Hematopoietic multipotent progenitor cell (in vitro differentiated cells): ENCODE results near the gene TRIP11. TPM values are rescaled to one million over a fixed set of nuclear protein-coding genes. Genes with fewer than 3 reads are reported as not detected.

Source experiments
- DNase-seq, 3 donors: peaks; one replicate each; pipeline ENCODE4 v3.0.0-alpha.2; 2011 to 2015; ENCODE audit warnings: low read depth in 2 of 3, low spot score in 2 of 3
- total RNA-seq: library from RNA; depleted of rRNA; stranded (reverse); fragments of >200 nt; gene quantifications from one replicate; pipeline ENCODE4 v1.2.3, GENCODE V29; 2012

TRIP11 gene
- total RNA-seq, 1 donor, result 16.2 TPM

DNA sequence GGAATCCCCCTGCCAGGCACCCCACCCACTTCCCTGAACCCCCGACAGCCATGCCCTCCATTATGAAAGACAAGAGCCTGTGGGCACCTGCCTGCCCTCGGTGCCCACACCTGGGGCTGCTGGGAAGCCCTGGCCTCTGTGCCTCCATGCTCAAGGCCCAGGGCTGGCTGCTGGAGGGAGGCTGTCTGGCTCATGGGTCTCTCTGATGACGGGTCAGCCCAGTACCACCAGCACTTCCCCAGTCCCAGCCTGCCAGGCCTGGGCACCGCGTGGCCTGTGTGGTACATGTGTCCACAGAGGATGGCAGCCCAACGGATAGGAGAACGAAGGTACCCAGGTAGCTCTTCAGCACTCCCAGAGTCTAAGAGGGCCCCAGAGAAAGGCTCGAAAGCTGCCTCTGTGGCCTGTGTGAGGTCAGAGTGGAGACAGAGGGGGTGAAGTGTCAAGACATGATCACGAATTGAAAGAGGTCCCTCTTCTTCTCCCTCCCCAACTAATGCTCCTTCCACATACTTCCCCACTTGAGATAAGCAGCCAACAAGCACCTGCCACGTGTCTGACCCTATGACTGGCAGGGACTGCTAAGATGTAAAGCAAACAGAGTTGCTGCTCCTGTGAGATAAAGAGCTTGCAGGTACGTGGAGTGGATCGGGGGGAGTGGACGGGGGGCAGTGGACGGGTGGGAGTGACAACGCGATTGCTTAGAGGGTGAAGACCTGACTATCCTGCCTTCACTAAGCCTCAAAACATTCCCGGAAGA is 113.5 kb downstream of the TRIP11 start:
- DNase-seq, result no peak

DNA sequence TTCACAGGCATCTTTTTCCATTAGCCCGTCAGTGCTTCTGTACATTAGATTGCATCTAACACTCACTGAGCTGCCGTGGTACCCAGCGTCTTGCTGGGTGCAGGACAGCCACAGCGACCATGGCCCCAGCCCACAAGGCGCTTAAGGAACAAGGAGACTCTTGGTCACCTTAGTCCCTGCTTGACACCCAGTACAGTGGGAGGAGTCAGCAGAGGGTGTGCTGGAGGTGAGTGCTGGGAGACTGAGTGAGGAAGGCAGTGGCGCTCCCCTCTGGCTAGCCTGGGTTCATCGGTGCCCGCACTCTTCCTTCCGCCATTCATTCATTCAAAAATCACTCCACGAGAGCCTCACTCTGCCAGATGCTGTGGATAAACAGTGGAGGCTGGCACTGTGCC is 114.1 kb downstream of the TRIP11 start:
- no peak for DNase-seq

DNA sequence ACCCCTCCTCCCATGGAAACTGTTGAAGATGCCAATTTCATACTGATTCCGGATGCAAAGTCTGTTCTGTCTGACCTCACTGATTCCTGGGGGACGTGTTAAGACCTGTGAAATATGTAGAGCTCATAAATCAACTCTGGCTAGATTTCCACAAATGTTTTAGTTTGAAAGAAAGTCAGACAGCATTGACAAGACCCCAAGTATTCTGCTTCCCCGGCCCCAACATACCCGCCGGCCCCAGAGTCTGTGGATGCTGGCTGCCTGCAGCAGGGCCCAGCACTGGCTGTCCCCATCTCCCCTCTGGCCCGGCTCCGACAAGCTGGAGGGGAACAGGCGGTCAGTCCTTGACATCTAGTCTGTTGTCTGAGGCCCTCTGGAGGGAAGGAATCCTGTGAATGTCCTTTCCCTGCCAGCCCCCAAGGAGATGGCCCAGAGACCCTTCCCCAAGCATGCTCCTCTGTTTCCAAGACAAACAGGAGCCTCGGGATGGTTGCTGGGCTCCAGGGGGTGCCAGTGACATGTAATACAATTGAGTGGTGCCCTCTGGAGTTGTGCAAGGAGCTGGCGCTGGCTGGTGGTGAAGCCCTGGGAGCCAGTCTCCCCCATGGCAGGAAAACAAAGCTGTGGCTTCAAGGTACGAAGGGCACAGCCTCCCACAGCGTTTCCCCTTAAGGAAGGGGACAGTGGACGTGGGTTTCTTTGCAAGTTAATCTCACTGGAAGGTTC is 114.7 kb downstream of the TRIP11 start:
- no peak for DNase-seq

DNA sequence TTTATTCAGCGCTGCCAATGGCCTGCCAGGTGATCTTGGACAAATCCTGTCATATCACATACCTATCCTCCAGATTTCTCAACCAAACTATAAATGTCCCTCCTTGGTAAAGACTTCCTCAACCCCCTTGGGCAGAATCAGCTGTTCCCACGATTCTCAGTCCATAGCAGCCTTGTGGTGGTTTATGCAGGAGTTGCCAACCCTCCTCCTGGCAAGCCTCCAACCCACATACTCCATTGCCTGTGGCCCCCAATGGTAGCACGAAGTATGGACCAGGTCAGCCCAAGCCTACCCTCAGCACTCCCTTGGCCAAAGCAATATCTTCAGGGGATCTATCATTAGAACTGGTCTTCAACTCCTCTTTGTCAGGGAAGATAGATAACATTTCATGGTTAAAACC is 119.3 kb downstream of the TRIP11 start:
- DNase-seq, result no peak

DNA sequence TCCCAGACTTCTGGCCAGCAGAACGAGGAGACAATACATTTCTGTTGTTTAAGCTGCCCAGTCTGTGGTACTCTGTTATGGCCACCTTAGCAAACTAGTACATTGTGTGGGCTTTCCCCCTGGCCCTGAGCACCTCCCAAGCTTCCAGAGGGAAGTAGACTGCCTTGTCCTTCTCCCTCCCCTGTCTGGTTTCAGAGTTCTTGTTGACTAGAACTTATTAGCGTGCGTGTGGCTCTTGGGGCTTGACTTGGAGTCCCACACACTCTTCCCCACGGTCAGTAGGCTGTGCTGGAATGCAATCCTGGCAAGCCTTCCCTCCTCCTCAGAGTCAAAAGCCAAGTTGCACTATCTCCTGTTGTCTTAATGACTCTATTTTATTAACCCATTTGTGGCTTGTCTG is 120.0 kb downstream of the TRIP11 start:
- no peak for DNase-seq

DNA sequence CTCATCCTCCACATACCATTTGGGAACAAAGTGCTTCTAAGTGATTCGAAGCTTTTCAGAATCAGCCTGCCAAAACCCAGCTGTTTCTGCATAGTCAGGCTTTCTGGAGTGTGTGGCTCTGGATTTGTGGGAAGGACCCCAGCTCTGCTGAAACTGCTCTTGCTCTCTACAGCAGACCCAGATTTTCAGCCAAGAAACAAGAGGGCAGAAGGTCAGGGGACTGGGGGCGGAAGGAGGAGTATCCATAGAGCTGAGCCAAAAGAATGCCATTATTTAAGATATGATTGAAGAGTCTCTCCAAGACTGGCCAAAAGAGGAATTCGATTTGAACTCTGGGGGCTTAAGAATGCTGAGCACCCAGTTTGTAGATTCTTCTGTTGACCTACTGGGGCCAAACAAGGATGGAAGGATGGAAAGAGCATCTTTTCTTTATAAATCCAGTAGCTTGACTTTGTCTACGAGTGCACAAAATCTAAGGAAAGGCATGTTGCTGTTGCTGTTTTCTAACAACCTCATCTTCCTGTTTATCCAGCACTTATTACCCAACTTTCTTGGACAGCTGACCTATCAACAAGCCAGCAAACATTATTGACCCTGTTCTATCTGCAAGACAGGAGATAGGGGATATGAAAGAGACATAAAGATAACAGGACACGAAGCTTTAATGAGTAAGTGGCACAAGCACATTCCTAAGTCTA is 121.5 kb downstream of the TRIP11 start:
- no peak for DNase-seq

Other genes with a start within 250 kb of the TRIP11 start
- 8.1 TPM for gene TC2N, start 172.5 kb downstream of the TRIP11 start, total RNA-seq
- gene FBLN5, start 92.4 kb downstream of the TRIP11 start, total RNA-seq, result 1.9 TPM
- 17.2 TPM for gene ATXN3, start 66.5 kb upstream of the TRIP11 start, total RNA-seq
- gene NDUFB1, start 81.6 kb upstream of the TRIP11 start, total RNA-seq, result 45.2 TPM
- 9.7 TPM for gene CPSF2, start 81.9 kb upstream of the TRIP11 start, total RNA-seq